A673 (cell line): ENCODE results near the gene CRYBA2. TPM values are rescaled to one million over a fixed set of nuclear protein-coding genes. Genes with fewer than 3 reads are reported as not detected.

Experiments used
- BruUV-seq: library from RNA; stranded (reverse); fragments of 400-500 nt; replicated peaks from 2 replicates; lab custom pipeline; 2021; lab: Mats Ljungman, UMichigan
- CTCF ChIA-PET: fragments of 300-600 bp; sonication (Branson Sonifier 250); formaldehyde crosslinking; loops from one replicate; lab custom pipeline; 2022; ENCODE audit warnings: antibody characterized with exemption; lab: Charles Lee
- POLR2A ChIA-PET: fragments of 300-600 bp; sonication (Branson Sonifier 250); formaldehyde crosslinking; loops from one replicate; lab custom pipeline; 2022; ENCODE audit warnings: antibody characterized with exemption; ENCODE audit not compliant: low non-redundant PET; lab: Charles Lee
- DNase-seq: peaks from one replicate; pipeline ENCODE4 v3.0.0-alpha.2; 2015; ENCODE audit warnings: low spot score
- H3K27ac ChIP-seq: fragments of 200-600 bp; sonication (generic); 2 replicates; pipeline ENCODE4 v1.5.1; 2016; ENCODE audit warnings: mixed run types, low read depth, mild to moderate bottlenecking, mixed read lengths, antibody characterized with exemption, low read length; ENCODE audit not compliant: poor library complexity, severe bottlenecking
- H3K27me3 ChIP-seq: fragments of 200-600 bp; sonication (generic); replicated peaks from 2 replicates; pipeline ENCODE4 v1.6.1; 2017; ENCODE audit warnings: mixed run types, low read depth, mild to moderate bottlenecking, mixed read lengths, antibody characterized with exemption, low read length; ENCODE audit not compliant: insufficient read depth, poor library complexity
- H3K36me3 ChIP-seq: fragments of 200-600 bp; sonication (generic); 2 replicates; pipeline ENCODE4 v1.6.1; 2016; ENCODE audit warnings: mixed run types, mild to moderate bottlenecking, mixed read lengths, antibody characterized with exemption, low read length; ENCODE audit not compliant: insufficient read depth, poor library complexity, severe bottlenecking
- H3K4me1 ChIP-seq: fragments of 200-600 bp; sonication (generic); 2 replicates; pipeline ENCODE4 v1.6.1; 2017; ENCODE audit warnings: mixed run types, mild to moderate bottlenecking, mixed read lengths, antibody characterized with exemption, low read length; ENCODE audit not compliant: insufficient read depth, poor library complexity, severe bottlenecking
- H3K4me3 ChIP-seq: fragments of 200-600 bp; sonication (generic); 2 replicates; pipeline ENCODE4 v1.5.1; 2016; ENCODE audit warnings: low read depth, mixed run types, mild to moderate bottlenecking, mixed read lengths, low read length; ENCODE audit not compliant: poor library complexity, severe bottlenecking
- H3K9me3 ChIP-seq: fragments of 200-600 bp; sonication (generic); 2 replicates; pipeline ENCODE4 v1.6.1; 2016; ENCODE audit warnings: mixed run types, low read depth, mild to moderate bottlenecking, mixed read lengths, antibody characterized with exemption, low read length; ENCODE audit not compliant: poor library complexity, severe bottlenecking
- CTCF ChIP-seq: fragments of 300-800, 200-600 bp; sonication (generic); conservative IDR thresholded peaks from 2 replicates; pipeline ENCODE4 v1.5.1; 2017; ENCODE audit warnings: low read depth, mild to moderate bottlenecking, antibody characterized with exemption, low read length, moderate library complexity, mixed read lengths
- EZH2 ChIP-seq: fragments of 200-600 bp; sonication (generic); IDR thresholded peaks from 2 replicates; pipeline ENCODE4 v1.6.1; 2017; ENCODE audit warnings: borderline replicate concordance, low read depth, mild to moderate bottlenecking, mixed read lengths, antibody characterized with exemption, low read length; ENCODE audit not compliant: poor library complexity, severe bottlenecking
- intact Hi-C: fragments of 100-400 bp; cut with micrococcal nuclease; formaldehyde crosslinking; loops from one replicate; pipeline ENCODE4 v1.10.0; 2022; ENCODE audit not compliant: unreplicated experiment
- total RNA-seq: library from RNA; stranded (reverse); gene quantifications from 2 replicates; pipeline ENCODE4 v1.2.3, GENCODE V29; 2021

CRYBA2 gene
- total RNA-seq, 1 experiment from 2014 or later = 1.3 TPM

GRCh38 chr2:218990052-218990451 is 3.2 kb downstream of the CRYBA2 start:
- no peaks in the 10 kb centered on the region for H3K36me3 ChIP-seq
- no peak overlapping the region for H3K27ac ChIP-seq
- POLR2A ChIA-PET = no interaction called here
- CTCF ChIA-PET = interaction anchor here (1.3 kb wide), 1 partner anchor 10 kb away, joined by 4 read pairs; no protein-coding TSS in a partner anchor
- peaks cover 21% of the 10 kb centered on the region for H3K4me1 ChIP-seq
- no peak overlapping the region for H3K4me3 ChIP-seq
- BruUV-seq = no TSS peak
- no peaks in the 10 kb centered on the region for H3K9me3 ChIP-seq
- H3K27me3 ChIP-seq = peaks cover 56% of the 10 kb centered on the region
- intact Hi-C loops = no loop called here
- DNase-seq = no peak
- no peak for TF ChIP-seq EZH2
- no peak for TF ChIP-seq CTCF

- peaks cover 52% of the 10 kb centered on the region for H3K27me3 ChIP-seq
- TF ChIP-seq EZH2 (no peak), CTCF (no peak)
- POLR2A ChIA-PET = no interaction called here
- CTCF ChIA-PET = interaction anchor here (1.3 kb wide), 1 partner anchor 8 kb away, joined by 4 read pairs; no protein-coding TSS in a partner anchor
- no peak overlapping the region for H3K27ac ChIP-seq
- intact Hi-C loops = no loop called here
- peaks cover 19% of the 10 kb centered on the region for H3K4me1 ChIP-seq
- no peaks in the 10 kb centered on the region for H3K36me3 ChIP-seq
- no peaks in the 10 kb centered on the region for H3K9me3 ChIP-seq
- no peak for DNase-seq
- BruUV-seq = no TSS peak
- H3K4me3 ChIP-seq = no peak overlapping the region
Measured at GRCh38 chr2:218988650-218989049, 4.6 kb downstream of the CRYBA2 start.

GRCh38 chr2:218988164-218988563 is 5.1 kb downstream of the CRYBA2 start:
- TF ChIP-seq CTCF (no peak), EZH2 (no peak)
- no TSS peak for BruUV-seq
- no peak overlapping the region for H3K4me3 ChIP-seq
- POLR2A ChIA-PET = no interaction called here
- DNase-seq = no peak
- intact Hi-C loops = no loop called here
- H3K9me3 ChIP-seq = no peaks in the 10 kb centered on the region
- peaks cover 52% of the 10 kb centered on the region for H3K27me3 ChIP-seq
- no peak overlapping the region for H3K27ac ChIP-seq
- CTCF ChIA-PET = no interaction called here
- no peaks in the 10 kb centered on the region for H3K36me3 ChIP-seq
- peaks cover 19% of the 10 kb centered on the region for H3K4me1 ChIP-seq
